ENCODE measurements around the gene EXT2. TPM values are rescaled to one million over a fixed set of nuclear protein-coding genes. Genes with fewer than 3 reads are reported as not detected.

The EXT2 gene
- total RNA-seq, 2 experiments from 2014 or later = 27.0 to 28.1 TPM

GRCh38 chr11:44243595-44244343, 148.3 kb downstream of the EXT2 start:
- H3K4me1 Mint-ChIP-seq (ENCODE audit: low read depth) = no peaks in the 10 kb centered on the region
- POLR2A ChIA-PET = no interaction called here
- intact Hi-C loops (cut with micrococcal nuclease) = no loop called here
- H3K27me3 Mint-ChIP-seq = no peaks in the 10 kb centered on the region
- CTCF ChIA-PET = no interaction called here
- no peak overlapping the region for H3K27ac Mint-ChIP-seq
- H3K9me3 Mint-ChIP-seq = no peaks in the 10 kb centered on the region
- no peak for DNase-seq
- H3K36me3 Mint-ChIP-seq = peaks cover 38% of the 10 kb centered on the region
- H3K4me3 Mint-ChIP-seq = no peak overlapping the region

GRCh38 chr11:44244639-44245310, 149.3 kb downstream of the EXT2 start:
- intact Hi-C loops (cut with micrococcal nuclease) = no loop called here
- no peaks in the 10 kb centered on the region for H3K27me3 Mint-ChIP-seq
- H3K4me3 Mint-ChIP-seq = no peak overlapping the region
- ChIA-PET CTCF (no interaction called here), POLR2A (no interaction called here)
- no peaks in the 10 kb centered on the region for H3K4me1 Mint-ChIP-seq (ENCODE audit: low read depth)
- no peak for DNase-seq
- H3K9me3 Mint-ChIP-seq = no peaks in the 10 kb centered on the region
- H3K36me3 Mint-ChIP-seq = peaks cover 44% of the 10 kb centered on the region
- no peak overlapping the region for H3K27ac Mint-ChIP-seq

GRCh38 chr11:44246726-44247125, 151.2 kb downstream of the EXT2 start:
- no peak overlapping the region for H3K4me3 Mint-ChIP-seq
- H3K9me3 Mint-ChIP-seq = peaks cover 15% of the 10 kb centered on the region
- H3K27ac Mint-ChIP-seq = no peak overlapping the region
- no peaks in the 10 kb centered on the region for H3K4me1 Mint-ChIP-seq (ENCODE audit: low read depth)
- H3K36me3 Mint-ChIP-seq = peaks cover 55% of the 10 kb centered on the region
- intact Hi-C loops (cut with micrococcal nuclease) = no loop called here
- ChIA-PET POLR2A (no interaction called here), CTCF (no interaction called here)
- no peak for DNase-seq
- no peaks in the 10 kb centered on the region for H3K27me3 Mint-ChIP-seq

- Mint-ChIP-seq H3K27me3 (no peaks in the 10 kb centered on the region), H3K4me1 (ENCODE audit: low read depth) (no peaks in the 10 kb centered on the region), H3K4me3 (no peak overlapping the region), H3K9me3 (peaks cover 23% of the 10 kb centered on the region), H3K27ac (no peak overlapping the region), H3K36me3 (peaks cover 63% of the 10 kb centered on the region)
- intact Hi-C loops (cut with micrococcal nuclease) = no loop called here
- ChIA-PET CTCF (no interaction called here), POLR2A (no interaction called here)
- no peak for DNase-seq
Observed at GRCh38 chr11:44247508-44247907, 152.0 kb downstream of the EXT2 start.

GRCh38 chr11:44248109-44248508, 152.6 kb downstream of the EXT2 start:
- POLR2A ChIA-PET = no interaction called here
- H3K27me3 Mint-ChIP-seq = no peaks in the 10 kb centered on the region
- intact Hi-C loops (cut with micrococcal nuclease) = no loop called here
- H3K36me3 Mint-ChIP-seq = peaks cover 69% of the 10 kb centered on the region
- CTCF ChIA-PET = interaction anchor here (0.8 to 1.1 kb wide), 2 partner anchors 9 to 154 kb away, joined by 3 to 4 read pairs; no protein-coding TSS in a partner anchor
- H3K4me3 Mint-ChIP-seq = no peak overlapping the region
- DNase-seq = no peak
- H3K4me1 Mint-ChIP-seq (ENCODE audit: low read depth) = no peaks in the 10 kb centered on the region
- H3K9me3 Mint-ChIP-seq = peaks cover 29% of the 10 kb centered on the region
- H3K27ac Mint-ChIP-seq = no peak overlapping the region

- Mint-ChIP-seq H3K27ac (no peak overlapping the region), H3K9me3 (peaks cover 40% of the 10 kb centered on the region), H3K4me3 (no peak overlapping the region), H3K27me3 (no peaks in the 10 kb centered on the region), H3K4me1 (ENCODE audit: low read depth) (no peaks in the 10 kb centered on the region), H3K36me3 (peaks cover 56% of the 10 kb centered on the region)
- ChIA-PET POLR2A (no interaction called here), CTCF (no interaction called here)
- intact Hi-C loops (cut with micrococcal nuclease) = no loop called here
- DNase-seq = no peak
Observed at GRCh38 chr11:44250421-44250820, 154.9 kb downstream of the EXT2 start.

- peaks cover 18% of the 10 kb centered on the region for H3K4me1 Mint-ChIP-seq (ENCODE audit: low read depth)
- DNase-seq = no peak
- no peaks in the 10 kb centered on the region for H3K27me3 Mint-ChIP-seq
- H3K27ac Mint-ChIP-seq = no peak overlapping the region
- intact Hi-C loops (cut with micrococcal nuclease) = no loop called here
- H3K4me3 Mint-ChIP-seq = no peak overlapping the region
- ChIA-PET POLR2A (no interaction called here), CTCF (no interaction called here)
- peaks cover 40% of the 10 kb centered on the region for H3K9me3 Mint-ChIP-seq
- peaks cover 44% of the 10 kb centered on the region for H3K36me3 Mint-ChIP-seq
Observed at GRCh38 chr11:44252999-44253602, 157.6 kb downstream of the EXT2 start.

- intact Hi-C loops (cut with micrococcal nuclease) = no loop called here
- Mint-ChIP-seq H3K4me1 (ENCODE audit: low read depth) (peaks cover 28% of the 10 kb centered on the region), H3K36me3 (peaks cover 26% of the 10 kb centered on the region), H3K9me3 (peaks cover 37% of the 10 kb centered on the region), H3K27ac (no peak overlapping the region), H3K4me3 (no peak overlapping the region), H3K27me3 (no peaks in the 10 kb centered on the region)
- ChIA-PET CTCF (no interaction called here), POLR2A (no interaction called here)
- DNase-seq = no peak
Observed at GRCh38 chr11:44255406-44256071, 160.1 kb downstream of the EXT2 start.

GRCh38 chr11:44256673-44257291, 161.3 kb downstream of the EXT2 start:
- peaks cover 25% of the 10 kb centered on the region for H3K9me3 Mint-ChIP-seq
- H3K4me3 Mint-ChIP-seq = no peak overlapping the region
- DNase-seq = no peak
- H3K27ac Mint-ChIP-seq = no peak overlapping the region
- intact Hi-C loops (cut with micrococcal nuclease) = no loop called here
- POLR2A ChIA-PET = no interaction called here
- peaks cover 28% of the 10 kb centered on the region for H3K4me1 Mint-ChIP-seq (ENCODE audit: low read depth)
- H3K36me3 Mint-ChIP-seq = peaks cover 15% of the 10 kb centered on the region
- CTCF ChIA-PET = interaction anchor here (1.0 to 1.6 kb wide), 2 partner anchors 8 to 30 kb away, joined by 3 to 5 read pairs; no protein-coding TSS in a partner anchor
- no peaks in the 10 kb centered on the region for H3K27me3 Mint-ChIP-seq

- DNase-seq = no peak
- intact Hi-C loops (cut with micrococcal nuclease) = no loop called here
- peaks cover 28% of the 10 kb centered on the region for H3K4me1 Mint-ChIP-seq (ENCODE audit: low read depth)
- H3K27ac Mint-ChIP-seq = no peak overlapping the region
- ChIA-PET CTCF (interaction anchor here (0.8 to 1.6 kb wide), 4 partner anchors 9 to 157 kb away, joined by 3 to 5 read pairs (median 3); no protein-coding TSS in a partner anchor), POLR2A (no interaction called here)
- H3K4me3 Mint-ChIP-seq = no peak overlapping the region
- peaks cover 17% of the 10 kb centered on the region for H3K9me3 Mint-ChIP-seq
- H3K27me3 Mint-ChIP-seq = no peaks in the 10 kb centered on the region
- peaks cover 7% of the 10 kb centered on the region for H3K36me3 Mint-ChIP-seq
Observed at GRCh38 chr11:44257338-44258189, 162.1 kb downstream of the EXT2 start.

- H3K36me3 Mint-ChIP-seq = peaks cover 1% of the 10 kb centered on the region
- peaks cover 28% of the 10 kb centered on the region for H3K4me1 Mint-ChIP-seq (ENCODE audit: low read depth)
- H3K27me3 Mint-ChIP-seq = no peaks in the 10 kb centered on the region
- POLR2A ChIA-PET = no interaction called here
- peaks cover 11% of the 10 kb centered on the region for H3K9me3 Mint-ChIP-seq
- no peak for DNase-seq
- intact Hi-C loops (cut with micrococcal nuclease) = no loop called here
- no peak overlapping the region for H3K27ac Mint-ChIP-seq
- CTCF ChIA-PET = interaction anchor here (0.8 to 1.6 kb wide), 4 partner anchors 10 to 158 kb away, joined by 3 to 5 read pairs (median 3); no protein-coding TSS in a partner anchor
- H3K4me3 Mint-ChIP-seq = no peak overlapping the region
Observed at GRCh38 chr11:44258190-44258489, 162.7 kb downstream of the EXT2 start.
